Common myeloid progenitor, CD34-positive (primary cell): ENCODE data around the gene CBX4.

ENCODE experiments used
- CTCF ChIA-PET: fragments of 350-600 bp; sonication (Branson Sonifier 250); formaldehyde crosslinking; loops from one replicate; lab custom pipeline; 2021; ENCODE audit warnings: antibody characterized with exemption; lab: Charles Lee
- POLR2A ChIA-PET: fragments of 350-600 bp; sonication (Branson Sonifier 250); formaldehyde crosslinking; loops from one replicate; lab custom pipeline; 2021; ENCODE audit warnings: antibody characterized with exemption; lab: Charles Lee
- DNase-seq, 3 donors: peaks; one replicate each; pipeline versions ENCODE4 v3.0.0 to v3.0.0-alpha.2; 2013
- H3K27ac ChIP-seq, 2 experiments: 1 replicate in 1 of 2; 2 replicates in 1 of 2; pipeline ENCODE4 v1.7.0; 2013; ENCODE audit warnings: inconsistent platforms in 2 of 2, low read length in 2 of 2, mild to moderate bottlenecking in 2 of 2, low read depth in 1 of 2, moderate library complexity in 1 of 2; ENCODE audit not compliant: severe bottlenecking in 2 of 2, insufficient read depth in 1 of 2, poor library complexity in 1 of 2
- H3K27me3 ChIP-seq, 5 experiments: replicated peaks in 2 of 5; 1 replicate in 3 of 5; 2 replicates in 2 of 5; pipeline versions ENCODE4 v1.6.1 to v1.7.0; 2013; ENCODE audit warnings: low read length in 4 of 5, mild to moderate bottlenecking in 2 of 5, moderate library complexity in 2 of 5, inconsistent platforms in 1 of 5; ENCODE audit not compliant: insufficient read depth in 5 of 5, control insufficient read depth in 4 of 5
- H3K36me3 ChIP-seq, 4 experiments: 1 replicate in 2 of 4; 2 replicates in 2 of 4; pipeline versions ENCODE4 v1.6.1 to v1.7.0; 2013; ENCODE audit warnings: low read length in 3 of 4, control low read depth in 1 of 4, mild to moderate bottlenecking in 1 of 4; ENCODE audit not compliant: control insufficient read depth in 4 of 4, insufficient read depth in 4 of 4
- H3K4me1 ChIP-seq, 4 experiments: 1 replicate in 3 of 4; 2 replicates in 1 of 4; pipeline versions ENCODE4 v1.6.1 to v1.7.1; 2013; ENCODE audit warnings: low read length in 3 of 4, mild to moderate bottlenecking in 3 of 4, control low read depth in 1 of 4, inconsistent platforms in 1 of 4, moderate library complexity in 1 of 4; ENCODE audit not compliant: control insufficient read depth in 4 of 4, insufficient read depth in 4 of 4; ENCODE audit errors: control extremely low read depth in 1 of 4
- H3K4me3 ChIP-seq, 7 experiments: 1 replicate in 4 of 7; 2 replicates in 3 of 7; pipeline versions ENCODE4 v1.5.1 to v1.7.0; 2013; ENCODE audit warnings: mild to moderate bottlenecking in 7 of 7, low read length in 6 of 7, moderate library complexity in 6 of 7, inconsistent platforms in 2 of 7, low read depth in 2 of 7, control low read depth in 1 of 7; ENCODE audit not compliant: insufficient read depth in 4 of 7, control insufficient read depth in 1 of 7; ENCODE audit errors: extremely low read depth in 1 of 7
- H3K9me3 ChIP-seq, 5 experiments: 1 replicate in 4 of 5; 2 replicates in 1 of 5; pipeline versions ENCODE4 v1.6.1 to v1.7.1; 2013; ENCODE audit warnings: low read length in 4 of 5, mild to moderate bottlenecking in 2 of 5, inconsistent platforms in 1 of 5, low read depth in 1 of 5, moderate library complexity in 1 of 5; ENCODE audit not compliant: control insufficient read depth in 4 of 5, insufficient read depth in 2 of 5; ENCODE audit errors: control extremely low read depth in 1 of 5
- WGBS: methylation state at CpG from one replicate; pipeline ENCODE4 v1.1.5; 2013; ENCODE audit not compliant: insufficient coverage; 5-methylcytosine and 5-hydroxymethylcytosine counted together

CBX4 gene

GRCh38 chr17:79837888-79838521 is 1.2 kb downstream of the CBX4 start:
- DNase-seq, result peak in 2 of 3 donors; percentile 53 to 74
- Histone ChIP-seq H3K27me3 (peaks cover 0 to 34% (median 19%) of the 10 kb centered on the region in 5 experiments), H3K4me1 (peaks cover 0 to 67% (median 63%) of the 10 kb centered on the region in 4 experiments), H3K36me3 (peaks cover 0 to 24% (median 12%) of the 10 kb centered on the region in 4 experiments), H3K27ac (peak overlapping the region in 1 of 2 experiments; percentile 79), H3K9me3 (peaks cover 0 to 4% (median 2%) of the 10 kb centered on the region in 5 experiments), H3K4me3 (peak overlapping the region; percentile 53 to 98 (median 87))
- CTCF ChIA-PET, result interaction anchor here (0.7 to 3.4 kb wide), 7 partner anchors 8 to 154 kb away, joined by 3 to 36 read pairs (median 4); no protein-coding TSS in a partner anchor
- 0% methylated on average over 2 of the region's 30 CpGs for WGBS
- POLR2A ChIA-PET, result interaction anchor here (1.0 to 1.5 kb wide), 2 partner anchors 23 to 32 kb away, joined by 3 to 4 read pairs; no protein-coding TSS in a partner anchor

DNA sequence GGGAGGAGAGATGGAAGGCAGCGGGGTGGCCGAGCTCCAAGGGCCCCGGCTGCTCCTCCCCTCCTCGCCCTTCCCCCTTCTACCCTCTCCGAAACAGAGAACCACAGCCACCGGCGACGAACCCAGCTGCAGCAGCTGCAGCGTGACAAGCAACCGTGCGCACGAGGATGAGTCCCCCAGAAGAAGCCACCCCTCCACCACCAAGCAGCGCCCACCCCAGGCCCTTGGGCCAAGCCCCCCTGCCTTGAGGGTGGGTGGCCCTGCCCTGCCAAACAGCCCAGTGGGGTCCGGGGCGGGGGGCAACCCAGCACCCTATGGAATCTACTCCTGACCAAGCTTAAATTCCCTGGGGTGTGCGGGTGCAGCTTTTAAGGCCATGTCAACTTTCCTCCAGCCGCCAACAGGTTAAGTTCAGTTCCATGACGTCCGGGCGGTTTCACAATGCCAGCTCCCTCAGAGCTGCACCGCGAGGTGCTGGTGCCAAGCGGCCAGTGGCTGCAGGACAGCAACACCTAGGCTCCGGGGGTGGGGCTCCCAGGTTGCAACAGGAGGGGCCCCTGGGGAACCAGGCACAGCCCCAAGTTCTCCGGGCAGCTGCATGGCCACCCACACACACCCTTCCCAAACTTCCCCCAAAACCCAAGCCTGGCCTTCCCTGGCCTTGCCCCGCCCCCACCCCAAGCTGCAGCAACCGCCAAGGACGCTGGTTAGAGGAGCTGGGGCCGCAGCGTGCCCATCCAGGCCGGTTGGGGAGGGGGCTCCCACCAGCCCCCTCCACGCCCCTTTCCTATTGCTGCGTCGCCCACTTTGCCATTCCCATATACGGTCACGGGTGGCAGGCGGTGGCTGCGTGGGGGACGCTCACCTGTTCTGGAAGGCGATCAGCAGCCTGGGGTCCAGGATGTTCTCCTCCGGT is 2.0 kb downstream of the CBX4 start:
- peaks cover 0 to 66% (median 59%) of the 10 kb centered on the region in 4 experiments for H3K4me1 ChIP-seq
- H3K36me3 ChIP-seq, result peaks cover 0 to 26% (median 13%) of the 10 kb centered on the region in 4 experiments
- DNase-seq, result peak in 2 of 3 donors; percentile 76 to 80
- peak overlapping the region; percentile 53 to 98 (median 87) for H3K4me3 ChIP-seq
- ChIA-PET CTCF (interaction anchor here (0.5 to 5.5 kb wide), 17 partner anchors 8 to 157 kb away, joined by 3 to 24 read pairs (median 4); no protein-coding TSS in a partner anchor), POLR2A (interaction anchor here (0.7 to 1.0 kb wide), 3 partner anchors 9 to 94 kb away, joined by 3 read pairs; no protein-coding TSS in a partner anchor)
- H3K9me3 ChIP-seq, result peaks cover 0 to 4% (median 2%) of the 10 kb centered on the region in 5 experiments
- H3K27ac ChIP-seq, result peak overlapping the region in 1 of 2 experiments; percentile 79
- 6% methylated on average over 36 of the region's 41 CpGs for WGBS
- peaks cover 0 to 26% (median 15%) of the 10 kb centered on the region in 5 experiments for H3K27me3 ChIP-seq

- Histone ChIP-seq H3K27me3 (peaks cover 0 to 19% (median 8%) of the 10 kb centered on the region in 5 experiments), H3K9me3 (peaks cover 0 to 4% (median 2%) of the 10 kb centered on the region in 5 experiments), H3K36me3 (peaks cover 0 to 26% (median 13%) of the 10 kb centered on the region in 4 experiments), H3K27ac (peak overlapping the region in 1 of 2 experiments; percentile 14), H3K4me1 (peaks cover 0 to 66% (median 56%) of the 10 kb centered on the region in 4 experiments), H3K4me3 (peak overlapping the region in 6 of 7 experiments; percentile 19 to 88 (median 81))
- whole genome bisulfite sequencing, result 47% methylated on average over 15 of the region's 18 CpGs
- DNase-seq, result no peak
- ChIA-PET POLR2A (interaction anchor here (1.0 kb wide), 1 partner anchor 93 kb away, joined by 3 read pairs; no protein-coding TSS in a partner anchor), CTCF (interaction anchor here (0.5 to 5.5 kb wide), 16 partner anchors 9 to 158 kb away, joined by 3 to 24 read pairs (median 5); no protein-coding TSS in a partner anchor)
Measured at GRCh38 chr17:79836510-79836971, 2.7 kb downstream of the CBX4 start.

- peaks cover 0 to 14% (median 5%) of the 10 kb centered on the region in 5 experiments for H3K27me3 ChIP-seq
- H3K9me3 ChIP-seq, result peaks cover 0 to 4% (median 2%) of the 10 kb centered on the region in 5 experiments
- POLR2A ChIA-PET, result interaction anchor here (1.4 kb wide), 1 partner anchor 21 kb away, joined by 3 read pairs; no protein-coding TSS in a partner anchor
- peak overlapping the region in 4 of 7 experiments; percentile 58 to 88 (median 84) for H3K4me3 ChIP-seq
- H3K27ac ChIP-seq, result no peak overlapping the region
- H3K4me1 ChIP-seq, result peaks cover 0 to 71% (median 53%) of the 10 kb centered on the region in 4 experiments
- CTCF ChIA-PET, result interaction anchor here (0.5 to 5.5 kb wide), 14 partner anchors 10 to 158 kb away, joined by 3 to 24 read pairs (median 4); no protein-coding TSS in a partner anchor
- 98% methylated on average over 24 of the region's 24 CpGs for WGBS
- DNase-seq, result no peak
- peaks cover 0 to 26% (median 13%) of the 10 kb centered on the region in 4 experiments for H3K36me3 ChIP-seq
Measured at GRCh38 chr17:79835953-79836509, 3.2 kb downstream of the CBX4 start.

DNA sequence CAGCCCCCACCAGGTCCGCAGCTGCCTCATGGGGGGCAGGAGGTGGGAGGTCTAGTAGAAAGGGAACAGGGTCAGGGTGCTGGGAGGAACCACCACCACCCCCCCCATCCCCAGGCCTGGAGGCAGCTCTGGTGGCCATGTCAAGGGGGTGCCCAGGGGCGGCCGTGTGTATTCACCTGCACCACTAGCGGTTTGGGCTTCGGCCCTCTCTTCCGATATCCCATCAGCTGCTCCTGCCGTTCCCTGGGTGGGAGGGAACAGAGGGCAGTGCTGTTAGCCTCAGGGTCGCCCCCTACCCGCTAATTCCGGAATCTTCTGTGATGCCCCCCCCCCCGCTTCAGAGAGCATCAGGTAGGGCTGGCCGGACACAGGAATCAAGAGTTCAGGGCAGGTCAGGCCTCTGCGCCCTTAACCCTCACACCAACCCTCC is 3.8 kb downstream of the CBX4 start:
- Histone ChIP-seq H3K27ac (no peak overlapping the region), H3K4me1 (peaks cover 0 to 71% (median 48%) of the 10 kb centered on the region in 4 experiments), H3K27me3 (peaks cover 0 to 9% (median 3%) of the 10 kb centered on the region in 5 experiments), H3K36me3 (peaks cover 0 to 26% (median 13%) of the 10 kb centered on the region in 4 experiments), H3K9me3 (peaks cover 0 to 4% (median 2%) of the 10 kb centered on the region in 5 experiments), H3K4me3 (no peak overlapping the region)
- POLR2A ChIA-PET, result interaction anchor here (0.8 to 1.4 kb wide), 3 partner anchors 20 to 27 kb away, joined by 3 read pairs; no protein-coding TSS in a partner anchor
- DNase-seq, result no peak
- WGBS, result 96% methylated on average over 6 of the region's 13 CpGs
- CTCF ChIA-PET, result interaction anchor here (0.7 to 5.5 kb wide), 13 partner anchors 10 to 56 kb away, joined by 3 to 24 read pairs (median 4); no protein-coding TSS in a partner anchor
